Activated naive CD4-positive, alpha-beta T cell treated with anti-CD3 and anti-CD28 coated beads, Interleukin-2, amount 10 ng/mL, durations not matched to agents 7 days and 5 days (primary cell): ENCODE measurements around the gene PURB.

ENCODE experiments used
- CTCF ChIA-PET: fragments of 350-600 bp; sonication (Branson Sonifier 250); formaldehyde crosslinking; loops from one replicate; lab custom pipeline; 2021; ENCODE audit warnings: antibody characterized with exemption; lab: Charles Lee
- DNase-seq: peaks from one replicate; pipeline ENCODE4 v3.0.0-alpha.2; 2020
- H3K27ac Mint-ChIP-seq: one replicate; pipeline ENCODE4 v1.8.0; 2021; ENCODE audit warnings: mild to moderate bottlenecking, moderate library complexity, mixed read lengths
- H3K27me3 Mint-ChIP-seq: one replicate; pipeline ENCODE4 v1.8.0; 2021; ENCODE audit warnings: mild to moderate bottlenecking, mixed read lengths
- H3K36me3 Mint-ChIP-seq: one replicate; pipeline ENCODE4 v1.8.0; 2021; ENCODE audit warnings: mixed read lengths
- H3K4me1 Mint-ChIP-seq: one replicate; pipeline ENCODE4 v1.8.0; 2021; ENCODE audit warnings: mixed read lengths
- H3K4me3 Mint-ChIP-seq: one replicate; pipeline ENCODE4 v1.8.0; 2021; ENCODE audit warnings: mild to moderate bottlenecking, moderate library complexity, mixed read lengths
- H3K9me3 Mint-ChIP-seq: one replicate; pipeline ENCODE4 v1.8.0; 2021; ENCODE audit warnings: mixed read lengths

Gene PURB

DNA sequence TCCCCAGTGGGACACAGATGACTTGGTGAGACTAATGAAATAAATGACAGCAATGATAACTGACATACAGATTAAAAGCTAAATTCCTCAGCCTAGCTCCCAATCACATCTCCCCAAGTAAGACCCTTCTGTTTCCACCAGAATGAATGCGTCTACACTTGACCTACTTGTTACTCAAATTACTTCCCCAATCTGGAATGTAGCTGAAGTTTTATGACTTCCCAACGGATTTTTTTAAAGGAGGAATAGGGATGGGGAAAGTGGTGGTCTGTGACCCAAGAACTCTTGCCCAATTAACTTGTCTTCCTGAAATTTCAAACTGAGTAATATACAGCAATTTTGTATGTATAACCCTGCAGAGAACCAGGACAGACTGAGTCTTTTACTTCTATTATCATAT is 46.6 kb downstream of the PURB start:
- Mint-ChIP-seq H3K27ac (no peak overlapping the region), H3K9me3 (no peaks in the 10 kb centered on the region), H3K27me3 (no peaks in the 10 kb centered on the region), H3K4me1 (peaks cover 28% of the 10 kb centered on the region), H3K4me3 (no peak overlapping the region), H3K36me3 (peaks cover 53% of the 10 kb centered on the region)
- no peak for DNase-seq
- CTCF ChIA-PET: interaction anchor here (1.0 kb wide), 1 partner anchor 40 kb away, joined by 3 read pairs; no protein-coding TSS in a partner anchor

DNA sequence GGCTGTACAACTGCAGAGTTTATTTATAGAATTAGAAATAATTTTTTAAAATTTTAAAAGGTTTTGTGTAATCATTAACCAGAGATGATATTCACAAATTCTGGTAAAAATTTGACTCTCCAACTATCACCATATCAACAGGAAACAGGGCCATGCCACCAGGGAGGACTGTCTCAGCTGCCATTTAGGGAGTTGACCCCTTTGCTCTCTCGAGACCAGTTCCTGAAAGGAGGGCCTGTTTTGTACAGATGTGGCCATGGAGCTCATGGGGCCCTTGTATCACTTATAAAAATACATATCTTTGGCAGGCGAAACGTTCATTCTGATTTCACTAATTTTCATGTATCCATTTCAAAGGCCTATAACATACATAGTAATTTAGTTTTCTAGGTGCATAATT is 57.8 kb downstream of the PURB start:
- Mint-ChIP-seq H3K27me3 (no peaks in the 10 kb centered on the region), H3K9me3 (no peaks in the 10 kb centered on the region), H3K4me1 (peaks cover 12% of the 10 kb centered on the region), H3K4me3 (no peak overlapping the region), H3K27ac (no peak overlapping the region), H3K36me3 (peaks cover 53% of the 10 kb centered on the region)
- DNase-seq: no peak
- CTCF ChIA-PET: interaction anchor here (0.9 to 1.6 kb wide), 2 partner anchors 29 to 308 kb away, joined by 4 read pairs; no protein-coding TSS in a partner anchor
